Mucosa of descending colon (tissue), 3 donors: ENCODE measurements around the gene TESPA1. TPM values are rescaled to one million over a fixed set of nuclear protein-coding genes. Genes with fewer than 3 reads are reported as not detected.

Experiments
- ATAC-seq: fragments of 200-7000 bp; cut with Tn5 transposase; one replicate; pipeline ENCODE4 v1.9.1; 2020; ENCODE audit warnings: mild to moderate bottlenecking, moderate library complexity
- DNase-seq, 3 donors: peaks; one replicate each; pipeline ENCODE4 v3.0.0-alpha.2; 2020
- H3K36me3 ChIP-seq: fragments of 200-600 bp; one replicate; pipeline ENCODE4 v1.8.0; 2021; ENCODE audit warnings: low read depth, mild to moderate bottlenecking
- H3K4me1 ChIP-seq: fragments of 200-600 bp; one replicate; pipeline ENCODE4 v1.8.0; 2021; ENCODE audit warnings: low read depth, mild to moderate bottlenecking
- H3K4me3 ChIP-seq: fragments of 200-600 bp; one replicate; pipeline ENCODE4 v1.8.0; 2021; ENCODE audit warnings: mild to moderate bottlenecking
- H3K9me3 ChIP-seq: fragments of 200-600 bp; one replicate; pipeline ENCODE4 v1.8.0; 2021; ENCODE audit warnings: mild to moderate bottlenecking
- CTCF ChIP-seq: fragments of 200-600 bp; IDR thresholded peaks from one replicate; pipeline ENCODE4 v1.8.0; 2022; ENCODE audit warnings: antibody characterized with exemption, mild to moderate bottlenecking
- intact Hi-C, 2 donors: fragments of 100-400 bp; cut with DNase I in 1 of 2; cut with micrococcal nuclease in 1 of 2; formaldehyde crosslinking; loops; one replicate each; pipeline versions ENCODE4 v1.11.0 to v1.11.1; 2022; cut with DNase I, micrococcal nuclease
- total RNA-seq, 3 donors: library from RNA; stranded (reverse); fragmentation: NEBNext Ultra II Directional in 2 of 3; extraction: Animal tissue kit (Norgen Biotek cat#: 25700) in 2 of 3; gene quantifications; one replicate each; pipeline versions ENCODE4 v1.2.1 to v1.2.4, GENCODE V29; 2021 to 2023
- donor health status: DM: no; HTN: no; CAD: no; lungs with moderate emphysema.
- donor health status: DM: no; HTN: no; CAD: no.
- donor health status: DM: no; HTN: yes; CAD: no.

TESPA1 gene
- total RNA-seq, 3 donors from 2014 or later: 0.75 to 2.7 (median 1.7) TPM

DNA sequence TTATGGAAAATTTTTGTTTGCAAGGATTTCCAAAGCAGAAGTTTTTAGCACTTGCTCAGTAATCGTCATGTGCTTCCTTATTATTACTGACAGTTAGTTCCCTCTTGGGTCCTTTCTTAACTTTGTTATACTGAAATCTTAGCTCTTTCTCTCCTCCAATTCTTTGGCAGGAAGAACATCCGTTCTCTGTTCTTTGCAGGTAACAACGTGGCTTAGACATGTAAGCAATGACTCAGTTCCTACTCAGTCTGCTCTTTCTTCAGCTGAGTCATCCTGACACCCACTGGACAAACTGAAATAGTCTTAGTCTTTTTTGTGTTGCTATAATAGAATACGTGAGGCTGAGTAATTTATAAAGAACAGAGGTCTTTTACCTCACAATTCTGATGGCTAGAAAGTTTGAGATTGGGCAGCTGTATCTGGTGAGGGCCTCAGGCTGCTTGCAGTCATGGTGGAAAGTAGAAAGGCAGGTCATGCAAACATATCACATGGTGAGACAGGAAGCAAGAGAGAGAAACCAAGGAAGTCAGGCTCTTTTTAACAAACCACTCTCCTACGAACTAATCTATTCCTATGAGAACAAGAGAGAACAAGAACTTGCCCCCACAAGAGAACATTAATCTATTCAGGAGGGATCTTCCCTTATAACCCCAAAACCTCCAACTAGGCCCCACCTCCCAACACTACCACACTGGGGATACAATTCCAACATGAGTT lies 49.2 kb downstream of the TESPA1 start:
- DNase-seq (peak in 1 of 3 donors; percentile 8), ATAC-seq (peak; percentile 86)
- Histone ChIP-seq H3K36me3 (no peaks in the 10 kb centered on the region), H3K4me3 (no peak overlapping the region), H3K9me3 (peaks cover 4% of the 10 kb centered on the region), H3K4me1 (no peaks in the 10 kb centered on the region)
- intact Hi-C loops: no loop called here
- no peak for TF ChIP-seq CTCF

DNA sequence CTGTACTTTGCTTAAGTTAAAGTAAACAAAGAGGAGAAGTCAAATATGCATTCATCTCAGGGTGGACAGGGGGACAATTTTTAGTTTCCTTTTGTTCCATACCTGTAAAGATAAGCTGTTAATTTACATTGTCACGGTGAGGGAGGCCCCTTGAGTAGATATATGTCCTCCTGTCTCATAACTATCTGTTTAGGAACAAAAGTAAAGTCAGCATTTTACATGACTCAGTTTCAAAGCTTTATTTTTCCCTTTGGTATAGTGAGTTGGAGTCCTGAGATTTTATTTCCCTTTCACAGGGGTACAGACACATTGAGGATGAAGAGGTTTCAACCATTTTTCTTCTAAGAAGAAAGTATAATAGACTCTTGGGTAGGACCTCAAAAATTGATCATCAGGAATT lies 50.1 kb downstream of the TESPA1 start:
- H3K4me3 ChIP-seq: no peak overlapping the region
- no peaks in the 10 kb centered on the region for H3K36me3 ChIP-seq
- no peaks in the 10 kb centered on the region for H3K4me1 ChIP-seq
- intact Hi-C loops: no loop called here
- DNase-seq (no peak), ATAC-seq (no peak)
- peaks cover 14% of the 10 kb centered on the region for H3K9me3 ChIP-seq
- TF ChIP-seq CTCF: no peak

DNA sequence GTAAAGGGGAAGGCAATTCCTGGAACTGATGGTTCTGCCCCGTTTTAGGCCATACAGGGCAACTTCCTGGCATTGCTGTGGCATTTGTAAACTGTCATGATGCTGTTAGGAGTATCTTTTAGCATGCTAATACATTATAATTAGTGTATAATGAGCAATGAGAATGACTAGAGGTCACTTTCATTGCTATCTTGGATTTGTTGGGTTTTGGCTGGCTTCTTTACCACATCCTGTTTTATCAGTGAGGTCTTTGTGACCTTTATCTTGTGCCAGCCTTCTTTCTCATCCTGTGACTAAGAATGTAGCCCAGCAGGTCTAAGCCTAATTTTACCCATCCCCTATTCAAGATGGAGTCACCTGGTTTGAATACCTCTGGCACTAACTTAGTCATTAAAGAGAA lies 51.2 kb downstream of the TESPA1 start:
- DNase-seq: no peak
- no peaks in the 10 kb centered on the region for H3K36me3 ChIP-seq
- intact Hi-C loops: no loop called here
- no peak for ATAC-seq
- no peaks in the 10 kb centered on the region for H3K4me1 ChIP-seq
- H3K9me3 ChIP-seq: peaks cover 17% of the 10 kb centered on the region
- no peak for TF ChIP-seq CTCF
- H3K4me3 ChIP-seq: no peak overlapping the region

GRCh38 chr12:54932691-54933090 lies 51.9 kb downstream of the TESPA1 start:
- Histone ChIP-seq H3K4me3 (no peak overlapping the region), H3K4me1 (no peaks in the 10 kb centered on the region), H3K36me3 (no peaks in the 10 kb centered on the region), H3K9me3 (peaks cover 17% of the 10 kb centered on the region)
- peak in 2 of 3 donors; percentile 19 to 28 for DNase-seq
- intact Hi-C loops: no loop called here
- no peak for ATAC-seq
- no peak for TF ChIP-seq CTCF

GRCh38 chr12:54932038-54932437 lies 52.5 kb downstream of the TESPA1 start:
- intact Hi-C loops: no loop called here

More at GRCh38 chr12:54932038-54932437, 52.5 kb downstream of the TESPA1 start:
- Histone ChIP-seq H3K9me3 (peaks cover 17% of the 10 kb centered on the region), H3K4me3 (no peak overlapping the region), H3K4me1 (no peaks in the 10 kb centered on the region), H3K36me3 (no peaks in the 10 kb centered on the region)
- no peak for TF ChIP-seq CTCF
- DNase-seq (no peak), ATAC-seq (no peak)
